Testis (tissue), 3 donors: ENCODE data around the gene SAE1. TPM values are rescaled to one million over a fixed set of nuclear protein-coding genes. Genes with fewer than 3 reads are reported as not detected.

Experiments
- DNase-seq: peaks from one replicate; pipeline ENCODE4 v3.0.0-alpha.2; 2019
- H3K27ac ChIP-seq, 2 donors: fragments of 200-600 bp; sonication (generic); one replicate each; pipeline ENCODE4 v1.5.1; 2019
- H3K27me3 ChIP-seq: fragments of 200-600 bp; sonication (generic); one replicate; pipeline ENCODE4 v1.5.1; 2019
- H3K36me3 ChIP-seq: fragments of 200-600 bp; sonication (generic); one replicate; pipeline ENCODE4 v1.5.1; 2017; ENCODE audit warnings: low read depth; ENCODE audit errors: missing control alignments
- H3K4me1 ChIP-seq: fragments of 200-600 bp; sonication (generic); one replicate; pipeline ENCODE4 v1.5.1; 2019
- H3K4me3 ChIP-seq, 2 donors: fragments of 200-600 bp; sonication (generic); one replicate each; pipeline ENCODE4 v1.5.1; 2017 to 2019
- H3K9me3 ChIP-seq: fragments of 200-600 bp; sonication (generic); one replicate; pipeline ENCODE4 v1.5.1; 2017
- POLR2A ChIP-seq: fragments of 450-650 bp; IDR thresholded peaks from one replicate; pipeline ENCODE4 v1.6.1; 2017; ENCODE audit warnings: antibody characterized with exemption, mild to moderate bottlenecking, moderate library complexity
- WGBS, 2 donors: methylation state at CpG; one replicate each; pipeline ENCODE4 v1.1.5; 2018; 5-methylcytosine and 5-hydroxymethylcytosine counted together
- intact Hi-C: fragments of 100-400 bp; cut with DNase I; formaldehyde crosslinking; loops from one replicate; pipeline ENCODE4 v1.15.1; 2023; ENCODE audit warnings: low total_unique reads
- polyA plus RNA-seq: library from polyadenylated mRNA; stranded (reverse); fragments of 350-450 nt; fragmentation: Illumina TruSeq; extraction: RNeasy Lipid Tissue Mini Kit (QIAGEN cat#74804); gene quantifications from one replicate; pipeline ENCODE4 v1.2.3, GENCODE V29; 2014; ENCODE audit warnings: low read depth, low replicate concordance; ENCODE audit not compliant: insufficient read depth
- total RNA-seq, 2 donors: library from RNA; depleted of rRNA; stranded (reverse); fragments of >200 nt; gene quantifications; one replicate each; pipeline ENCODE4 v1.2.3, GENCODE V29; 2016
- TF ChIP-seq, protein P1 (sequence below), 3 experiments: fragments of 450-650 bp in 2 of 3; fragments of 200-600 bp in 1 of 3; sonication (generic) in 1 of 3; IDR thresholded peaks; one replicate each; pipeline ENCODE4 v1.5.1; 2016 to 2019; ENCODE audit warnings: antibody characterized with exemption in 3 of 3, mild to moderate bottlenecking in 2 of 3, moderate library complexity in 1 of 3

Gene SAE1
- total and polyA plus RNA-seq, 3 donors from 2014 or later: 105 to 185 (median 124) TPM

DNA sequence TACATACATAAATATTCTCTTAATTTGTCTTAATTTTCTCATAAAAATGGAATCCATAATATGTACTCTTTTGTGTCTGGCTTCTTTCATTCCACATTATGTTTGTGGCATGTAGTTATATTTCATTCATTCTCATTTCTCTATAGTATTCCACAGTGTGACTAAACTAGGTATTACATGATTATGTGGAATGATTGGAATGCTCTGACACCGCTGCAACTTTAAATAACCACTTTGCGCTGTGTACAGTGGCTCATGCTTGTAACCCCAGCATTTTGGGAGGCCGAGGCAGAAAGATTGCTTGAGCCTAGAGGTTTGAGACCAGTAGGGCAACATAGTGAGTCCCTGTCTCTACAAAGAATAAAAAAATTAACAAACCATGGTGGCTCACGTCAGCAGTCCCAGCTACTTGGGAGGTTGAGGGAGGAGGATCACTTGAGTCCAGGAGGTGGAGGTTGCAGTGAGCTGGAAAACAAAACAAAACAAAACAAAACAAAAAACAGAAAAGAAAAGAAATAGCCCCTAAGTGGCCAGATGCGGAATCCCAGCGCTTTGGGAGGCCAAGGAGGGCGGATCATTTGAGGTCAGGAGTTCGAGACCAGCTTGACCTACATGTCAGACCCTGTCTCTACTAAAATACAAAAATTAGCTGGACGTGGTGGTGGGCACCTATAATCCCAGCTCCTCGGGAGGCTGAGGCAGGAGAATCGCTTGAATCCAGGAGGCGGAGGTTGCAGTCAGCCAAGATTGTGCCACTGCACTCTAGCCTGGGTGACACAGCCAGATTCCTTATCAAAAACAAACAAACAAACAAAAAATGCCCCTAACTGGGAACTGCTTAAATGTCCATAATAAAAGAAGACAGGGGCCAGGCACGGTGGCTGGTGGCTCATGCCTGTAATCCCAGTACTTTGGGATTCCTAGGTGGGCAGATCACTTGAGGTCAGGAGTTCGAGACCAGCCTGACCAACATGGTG is 8.0 kb upstream of the SAE1 start:
- Histone ChIP-seq H3K4me3 (no peak overlapping the region), H3K9me3 (no peaks in the 10 kb centered on the region), H3K27ac (no peak overlapping the region), H3K27me3 (no peaks in the 10 kb centered on the region), H3K36me3 (no peaks in the 10 kb centered on the region), H3K4me1 (no peaks in the 10 kb centered on the region)
- no peak for DNase-seq
- TF ChIP-seq POLR2A: no peak
- TF ChIP-seq, protein P1, sequence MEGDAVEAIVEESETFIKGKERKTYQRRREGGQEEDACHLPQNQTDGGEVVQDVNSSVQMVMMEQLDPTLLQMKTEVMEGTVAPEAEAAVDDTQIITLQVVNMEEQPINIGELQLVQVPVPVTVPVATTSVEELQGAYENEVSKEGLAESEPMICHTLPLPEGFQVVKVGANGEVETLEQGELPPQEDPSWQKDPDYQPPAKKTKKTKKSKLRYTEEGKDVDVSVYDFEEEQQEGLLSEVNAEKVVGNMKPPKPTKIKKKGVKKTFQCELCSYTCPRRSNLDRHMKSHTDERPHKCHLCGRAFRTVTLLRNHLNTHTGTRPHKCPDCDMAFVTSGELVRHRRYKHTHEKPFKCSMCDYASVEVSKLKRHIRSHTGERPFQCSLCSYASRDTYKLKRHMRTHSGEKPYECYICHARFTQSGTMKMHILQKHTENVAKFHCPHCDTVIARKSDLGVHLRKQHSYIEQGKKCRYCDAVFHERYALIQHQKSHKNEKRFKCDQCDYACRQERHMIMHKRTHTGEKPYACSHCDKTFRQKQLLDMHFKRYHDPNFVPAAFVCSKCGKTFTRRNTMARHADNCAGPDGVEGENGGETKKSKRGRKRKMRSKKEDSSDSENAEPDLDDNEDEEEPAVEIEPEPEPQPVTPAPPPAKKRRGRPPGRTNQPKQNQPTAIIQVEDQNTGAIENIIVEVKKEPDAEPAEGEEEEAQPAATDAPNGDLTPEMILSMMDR (IDR thresholded peaks at IDR 0.05): no peak
- intact Hi-C loops: loop anchor here (10.0 kb wide), 1 partner anchor 48 kb away; no protein-coding TSS in a partner anchor
- 86 to 87% methylated on average over 14 of the region's 14 CpGs for WGBS, 2 donors

DNA sequence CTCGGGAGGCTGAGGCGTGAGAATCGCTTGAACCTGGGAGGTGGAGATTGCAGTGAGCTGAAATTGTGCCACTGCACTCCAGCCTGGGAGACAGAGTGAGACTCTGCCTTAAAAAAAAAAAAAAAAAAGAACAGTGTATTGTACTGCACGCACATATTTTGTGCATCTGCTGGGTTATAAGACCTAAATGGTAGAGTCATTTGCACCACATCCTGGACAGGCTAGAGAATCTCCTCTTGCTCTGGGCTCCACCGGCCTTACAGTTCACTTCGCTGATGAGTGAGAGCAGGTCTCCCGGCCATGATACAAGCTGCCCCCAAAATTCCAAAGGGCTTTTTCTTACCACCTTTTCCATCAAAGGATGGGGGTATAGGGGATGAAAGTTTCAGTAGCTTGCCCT is 7.2 kb upstream of the SAE1 start:
- TF ChIP-seq POLR2A: no peak
- TF ChIP-seq, protein P1 (IDR thresholded peaks at IDR 0.05): no peak
- intact Hi-C loops: loop anchor here (10.0 kb wide), 1 partner anchor 49 kb away; no protein-coding TSS in a partner anchor
- Histone ChIP-seq H3K27ac (no peak overlapping the region), H3K27me3 (no peaks in the 10 kb centered on the region), H3K36me3 (no peaks in the 10 kb centered on the region), H3K4me1 (no peaks in the 10 kb centered on the region), H3K9me3 (no peaks in the 10 kb centered on the region), H3K4me3 (no peak overlapping the region)
- WGBS, 2 donors: 79 to 86% methylated on average over 7 of the region's 7 CpGs
- DNase-seq: no peak

DNA sequence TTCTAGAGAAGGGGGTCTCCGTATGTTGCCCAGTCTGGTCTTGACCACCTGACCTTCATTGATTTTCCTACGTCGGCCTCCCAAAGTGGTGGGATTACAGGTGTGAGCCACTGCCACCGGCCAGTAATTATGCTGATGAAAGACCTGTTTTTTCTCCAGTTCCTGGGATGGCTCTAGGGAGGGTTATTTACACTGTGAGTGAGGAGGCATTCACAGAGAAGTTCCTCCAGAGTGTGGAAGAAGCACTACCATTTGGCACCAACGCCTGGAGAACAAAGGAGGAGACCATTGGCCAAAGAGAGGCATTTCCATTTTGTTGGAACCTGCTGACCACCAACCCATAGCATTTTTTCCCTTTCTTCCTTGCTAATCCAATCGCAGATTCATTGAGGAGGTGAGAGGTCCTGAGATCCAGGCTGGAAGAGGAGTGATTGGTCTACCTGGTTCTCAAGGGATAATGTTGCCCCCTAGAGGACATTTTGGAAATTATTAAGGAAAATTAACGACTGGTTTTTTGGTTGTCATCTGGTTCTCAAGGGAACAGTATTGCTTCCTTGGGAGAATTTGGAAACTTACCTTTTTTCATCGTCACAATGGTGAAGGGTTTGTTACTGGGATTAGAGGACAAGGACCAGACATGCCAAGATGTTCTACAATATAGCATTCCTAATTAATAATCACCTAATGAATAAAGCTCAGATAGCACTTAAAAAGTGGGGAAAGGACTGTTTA is 5.5 kb upstream of the SAE1 start:
- DNase-seq: peak; percentile 40
- H3K4me1 ChIP-seq: no peaks in the 10 kb centered on the region
- TF ChIP-seq, protein P1 (IDR thresholded peaks at IDR 0.05): peak; percentile 71 to 81 (median 81)
- no peak for TF ChIP-seq POLR2A
- no peak overlapping the region for H3K4me3 ChIP-seq
- no peak overlapping the region for H3K27ac ChIP-seq
- no peaks in the 10 kb centered on the region for H3K27me3 ChIP-seq
- intact Hi-C loops: loop anchor here (10.0 kb wide), 1 partner anchor 50 kb away; no protein-coding TSS in a partner anchor
- no peaks in the 10 kb centered on the region for H3K9me3 ChIP-seq
- 48 to 49% methylated on average over 8 of the region's 8 CpGs for WGBS, 2 donors
- H3K36me3 ChIP-seq: no peaks in the 10 kb centered on the region

GRCh38 chr19:47125669-47125938 is 5.0 kb upstream of the SAE1 start:
- Histone ChIP-seq H3K27me3 (no peaks in the 10 kb centered on the region), H3K4me1 (no peaks in the 10 kb centered on the region), H3K4me3 (no peak overlapping the region), H3K9me3 (no peaks in the 10 kb centered on the region), H3K36me3 (no peaks in the 10 kb centered on the region), H3K27ac (no peak overlapping the region)
- intact Hi-C loops: loop anchor here (10.0 kb wide), 1 partner anchor 51 kb away; no protein-coding TSS in a partner anchor
- no peak for TF ChIP-seq POLR2A
- TF ChIP-seq, protein P1 (IDR thresholded peaks at IDR 0.05): no peak
- DNase-seq: no peak
